Embryonic facial prominence (tissue), 1 donor: ENCODE results near the gene PRKAG2.
"Not testable (repeated sequence)": the region's sequence is repeated elsewhere in the genome, so short reads cannot be mapped to it uniquely, and the experiment has no call there.

ENCODE experiments used
- DNase-seq: peaks from one replicate; pipeline ENCODE4 v3.0.0-alpha.2; 2016; ENCODE audit errors: extremely low spot score

The PRKAG2 gene

DNA sequence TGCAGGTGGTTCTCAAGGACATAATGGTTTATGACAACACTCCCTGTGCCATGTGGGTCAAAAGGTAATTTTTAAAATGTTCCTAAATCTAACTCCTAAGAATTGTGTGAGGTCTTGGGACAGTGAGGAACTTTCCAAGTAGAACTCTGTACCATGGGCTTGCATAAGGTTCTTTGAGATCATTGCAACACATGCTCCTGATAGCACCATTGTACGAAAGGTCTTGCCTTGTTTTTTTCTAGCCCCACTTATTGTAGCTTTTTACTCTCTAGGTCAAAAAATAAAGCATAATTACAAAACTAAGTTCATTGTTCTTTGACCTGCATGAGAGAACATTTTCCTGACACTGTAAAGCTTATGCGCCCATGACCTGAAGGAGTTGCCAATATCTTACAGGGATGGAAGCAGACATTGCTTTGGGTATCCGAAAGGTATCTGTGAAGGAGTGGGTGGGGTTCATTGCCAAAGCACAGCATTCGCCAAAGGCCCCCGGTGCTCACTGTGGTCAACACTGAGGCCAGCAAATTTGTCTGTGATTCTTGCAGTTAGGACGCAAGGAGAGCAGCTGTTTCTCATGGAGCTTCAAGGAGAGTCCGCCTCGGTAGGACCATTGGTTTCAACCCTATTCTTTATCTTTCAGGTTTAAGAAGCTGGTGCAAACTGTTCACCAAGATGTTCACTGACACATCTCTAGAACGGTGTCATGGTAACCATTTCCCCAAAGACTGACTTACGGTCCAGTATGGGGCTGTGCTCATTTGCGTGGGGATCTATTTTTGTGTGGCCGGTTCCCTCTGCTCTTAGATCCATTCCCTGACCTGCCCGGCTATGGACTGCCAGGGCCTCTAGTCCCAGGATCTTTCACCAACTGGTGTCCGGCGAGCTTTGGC, 7.6 kb upstream of the PRKAG2 start:
- no peak for DNase-seq

DNA sequence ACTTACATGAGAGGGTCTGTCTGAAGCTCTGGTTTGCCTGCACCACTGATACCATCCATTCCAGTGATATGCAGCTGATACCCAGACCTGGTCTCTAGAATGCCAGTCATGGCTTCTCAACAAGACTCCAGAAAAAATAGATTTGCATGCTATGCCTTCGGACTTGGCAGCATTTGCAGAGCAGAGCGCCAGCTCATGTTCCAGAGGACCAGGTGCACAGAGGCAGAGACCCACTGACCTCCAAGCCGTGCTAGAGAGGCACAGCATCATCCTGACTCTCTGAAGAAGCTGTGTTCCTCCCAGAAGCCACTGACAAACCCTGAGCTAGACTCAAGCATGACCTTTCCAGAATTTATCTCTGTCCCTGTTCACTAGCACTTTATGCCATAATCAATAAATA, 6.9 kb upstream of the PRKAG2 start:
- no peak for DNase-seq

DNA sequence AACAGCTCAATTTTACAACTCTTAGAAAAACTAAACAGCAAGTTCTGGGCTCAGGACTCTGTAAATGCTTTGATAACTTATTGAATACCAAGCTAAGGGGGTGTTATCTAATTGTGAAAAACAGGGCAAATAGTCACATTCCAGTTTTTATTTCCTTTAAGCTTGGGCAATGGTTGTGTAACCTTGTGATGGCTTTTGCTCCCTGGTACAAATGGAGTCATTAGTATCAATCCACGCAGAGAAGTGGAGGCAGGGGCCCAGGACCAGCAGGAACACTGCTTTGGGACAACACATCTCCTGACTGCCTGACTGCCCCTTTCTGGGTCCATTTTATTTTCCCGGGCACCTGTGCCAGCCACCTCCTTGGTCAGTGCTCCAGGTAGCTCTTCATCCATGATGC, 5.8 kb upstream of the PRKAG2 start:
- DNase-seq, result no peak

DNA sequence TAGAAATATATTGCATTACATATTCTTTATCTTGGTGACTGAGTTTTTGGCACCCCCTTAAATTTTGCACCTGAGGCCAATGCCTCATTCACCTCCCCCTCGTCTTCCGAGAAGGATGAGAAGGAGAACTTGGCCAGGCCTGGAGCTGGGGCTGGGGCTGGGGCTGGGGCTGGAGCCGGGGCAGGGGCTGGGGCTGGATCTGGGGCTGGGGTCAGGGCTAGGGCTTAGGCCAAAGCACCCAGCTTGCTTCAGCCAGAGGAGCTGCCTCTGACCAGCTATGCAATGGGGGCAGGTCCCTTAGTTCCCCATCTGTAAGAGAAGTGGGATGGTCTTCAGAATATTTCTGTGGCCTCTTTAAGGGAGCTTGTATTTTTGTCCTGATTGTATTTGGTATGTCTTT, 3.8 kb upstream of the PRKAG2 start:
- no peak for DNase-seq

DNA sequence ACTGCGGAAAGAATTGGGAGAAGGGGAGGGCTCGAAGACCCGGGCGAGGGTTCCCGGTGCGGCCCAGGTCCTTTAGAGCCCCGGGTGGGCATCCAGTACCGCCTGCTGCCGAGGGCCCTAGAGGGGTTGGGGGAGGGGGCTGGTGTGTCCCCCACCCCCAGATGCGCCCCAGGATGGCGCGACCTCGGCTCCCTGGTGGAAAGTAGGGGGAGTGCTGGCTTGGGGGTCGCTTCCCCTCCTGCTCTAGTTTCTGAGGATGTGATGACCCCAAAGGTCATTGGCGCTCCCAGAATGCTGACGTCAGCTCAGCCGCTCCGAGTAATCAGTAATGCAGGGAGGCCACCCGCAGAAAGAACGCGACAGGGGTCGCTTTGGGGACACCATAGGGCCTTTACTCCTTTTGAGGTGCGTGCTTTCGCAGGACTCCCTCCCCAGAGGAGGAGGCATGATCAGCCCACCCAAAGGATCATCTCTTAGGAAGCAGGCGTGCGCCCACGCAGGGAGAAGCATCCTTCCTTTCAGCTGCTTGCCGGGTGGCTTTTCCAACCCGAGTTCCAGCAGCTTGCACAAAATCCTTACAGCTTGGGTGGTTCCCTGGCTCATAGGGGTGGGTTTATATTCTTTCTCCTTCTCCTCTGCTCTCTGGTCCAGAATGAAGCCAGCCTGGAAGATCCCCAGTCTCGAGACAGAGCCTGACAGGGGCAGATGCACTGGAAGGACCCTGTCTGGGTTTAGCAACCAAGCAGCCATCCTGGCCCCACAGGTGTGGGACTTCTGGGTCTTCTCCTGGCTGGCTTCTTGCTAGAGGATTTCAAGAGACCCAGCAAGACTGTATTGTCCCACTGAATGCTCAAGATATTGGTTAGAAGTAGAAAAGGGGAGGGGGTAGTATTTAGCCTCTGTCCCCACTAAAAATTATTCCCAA, 1.3 kb upstream of the PRKAG2 start:
- no peak for DNase-seq

DNA sequence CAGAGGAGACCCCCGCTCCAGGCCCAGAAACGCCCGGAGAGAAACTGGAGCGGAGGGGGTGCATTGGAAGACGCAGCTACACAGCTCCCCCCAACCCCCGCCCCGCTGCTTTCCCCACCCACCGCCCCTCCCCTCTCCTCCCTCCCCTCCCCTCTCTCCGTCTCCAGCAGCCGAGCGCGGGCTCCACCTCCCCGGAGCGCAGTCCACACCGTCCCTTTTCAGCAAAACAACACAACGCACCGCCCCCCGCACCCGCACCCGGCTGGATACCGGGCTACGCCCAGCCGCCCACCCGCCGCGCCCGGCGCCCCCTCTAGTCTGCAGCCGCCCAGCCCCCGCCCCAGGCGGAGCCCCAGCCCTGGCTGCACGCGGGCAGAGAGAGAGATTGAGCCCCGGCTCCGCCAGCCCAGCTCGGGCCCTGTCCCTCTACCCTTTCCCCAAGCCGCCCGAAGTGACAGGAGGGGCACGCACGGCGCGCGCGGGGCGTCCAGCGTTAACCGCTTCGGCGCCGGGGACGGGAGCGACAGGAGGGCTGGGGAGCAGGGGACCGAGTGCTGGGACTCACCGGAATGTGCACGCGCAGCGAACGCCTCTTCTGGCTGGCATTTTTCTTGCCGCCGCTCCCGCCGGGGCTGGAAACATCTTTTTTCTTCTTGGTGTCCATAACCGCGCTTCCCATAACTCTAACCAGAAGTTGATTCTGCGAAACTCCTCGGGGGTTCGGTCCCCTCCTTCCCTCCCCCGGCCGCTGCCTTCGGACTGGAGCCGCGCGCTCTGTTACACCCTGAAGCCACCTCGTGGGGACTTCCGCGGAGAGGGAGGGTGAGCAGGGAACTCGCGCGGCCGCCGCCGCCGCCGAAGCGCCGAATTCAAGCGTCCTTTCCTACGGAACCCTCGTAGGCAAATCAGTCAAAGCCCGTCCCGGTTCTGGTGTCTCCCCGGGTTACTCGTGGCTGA, 695 bp downstream of the PRKAG2 start:
- DNase-seq, result peak; percentile 53

DNA sequence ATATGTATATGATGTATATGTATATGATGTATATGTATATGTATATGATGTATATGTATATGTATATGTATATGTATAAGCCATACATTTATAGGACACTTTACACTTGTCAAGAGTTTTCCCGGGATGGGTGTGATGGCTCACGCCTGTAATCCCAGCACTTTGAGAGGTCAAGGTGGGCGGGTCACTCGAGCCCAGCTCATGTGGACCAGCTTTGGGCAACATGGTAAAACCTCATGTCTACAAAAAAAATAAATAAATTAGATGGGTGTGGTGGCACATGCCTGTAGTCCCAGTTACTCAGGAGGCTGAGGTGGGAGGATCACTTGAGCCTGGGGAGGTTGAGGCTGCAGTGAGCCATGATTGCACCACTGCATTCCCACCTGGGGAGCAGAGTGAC, 2.4 kb downstream of the PRKAG2 start:
- DNase-seq, result not testable (repeated sequence)

DNA sequence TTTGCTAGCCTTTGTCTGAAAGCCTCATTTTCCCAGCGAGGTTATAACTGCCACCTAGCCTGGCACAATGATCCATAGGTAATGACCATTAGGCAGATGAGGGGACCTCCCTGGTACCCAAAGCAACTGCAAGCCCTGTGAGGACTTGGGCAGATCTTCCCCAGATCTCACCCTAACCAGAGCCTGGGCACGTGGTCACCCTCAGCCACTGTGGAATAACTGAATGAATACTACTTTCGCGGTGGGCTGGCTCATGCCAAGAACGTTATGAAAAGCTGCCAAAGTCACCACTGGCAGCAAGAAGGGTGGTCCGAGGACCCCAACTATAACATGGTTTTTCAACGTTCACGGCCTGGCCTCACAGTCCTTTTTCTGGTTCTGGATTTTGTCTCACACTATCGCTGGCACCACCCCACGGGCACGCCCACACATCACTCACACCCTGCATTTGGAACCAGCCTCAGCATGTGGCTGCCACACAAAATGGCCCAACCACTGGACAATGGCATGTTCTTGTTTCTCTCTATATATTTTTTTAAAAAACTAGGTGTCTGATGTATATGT, 3.4 kb downstream of the PRKAG2 start:
- DNase-seq, result no peak

DNA sequence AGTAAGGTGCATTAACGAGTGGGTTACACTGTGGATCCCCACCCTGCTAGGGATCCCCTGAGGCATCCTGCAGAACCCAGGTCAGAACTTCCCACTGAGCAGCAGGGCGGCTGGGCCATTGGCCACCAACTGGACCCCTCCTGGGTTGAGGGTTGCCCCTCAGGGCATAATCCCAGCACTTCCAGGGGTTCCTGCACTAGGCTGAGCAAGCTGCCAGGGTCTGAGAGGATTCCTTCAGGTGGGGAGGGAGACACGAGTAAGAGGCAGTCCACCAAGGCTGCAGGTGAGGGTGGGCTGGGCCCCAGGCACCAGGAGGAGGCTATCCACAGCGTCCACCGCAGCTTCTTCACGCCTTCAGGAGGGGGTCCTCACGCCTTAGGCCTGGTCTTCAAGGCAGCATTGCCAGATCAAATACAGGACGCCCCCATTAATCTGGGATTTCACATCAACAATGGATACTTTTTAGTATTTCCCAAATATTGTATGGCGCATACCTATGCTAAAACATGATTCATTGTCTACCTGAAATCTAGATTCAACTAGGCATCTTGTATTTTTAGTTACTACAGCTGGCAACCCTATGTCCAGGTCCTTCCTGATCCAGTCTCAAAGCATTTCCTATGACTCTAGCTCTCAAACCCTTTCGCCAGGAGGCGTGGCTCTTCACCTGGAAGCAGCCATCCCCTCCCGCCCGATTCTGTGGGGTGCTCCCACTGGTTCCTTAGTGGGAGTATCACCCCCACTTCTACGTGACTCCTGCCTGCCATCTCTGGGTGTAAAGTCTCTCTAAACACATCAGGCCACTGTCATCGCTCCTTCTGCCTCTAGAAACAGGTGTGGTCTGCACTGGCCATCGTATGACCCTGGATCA, 4.1 kb downstream of the PRKAG2 start:
- no peak for DNase-seq

DNA sequence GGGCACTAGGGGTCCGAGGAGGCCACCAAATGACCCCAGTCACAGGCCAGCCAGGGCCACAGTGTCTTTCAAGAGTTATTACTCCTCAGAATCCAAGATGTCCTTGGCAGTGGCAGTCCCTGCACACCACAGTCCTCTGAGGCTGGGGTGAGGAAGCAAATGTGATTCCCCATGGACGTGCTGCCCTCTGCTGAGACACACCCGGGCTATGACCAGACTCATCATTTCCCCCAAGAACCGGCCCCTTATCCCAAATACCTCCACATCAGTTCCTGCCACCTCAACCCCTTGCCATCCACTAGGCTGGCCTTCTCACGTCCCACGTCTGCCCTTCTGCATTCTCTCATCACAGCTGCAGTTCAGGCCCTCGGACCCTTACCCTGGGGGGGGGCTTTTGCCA, 5.0 kb downstream of the PRKAG2 start:
- no peak for DNase-seq

DNA sequence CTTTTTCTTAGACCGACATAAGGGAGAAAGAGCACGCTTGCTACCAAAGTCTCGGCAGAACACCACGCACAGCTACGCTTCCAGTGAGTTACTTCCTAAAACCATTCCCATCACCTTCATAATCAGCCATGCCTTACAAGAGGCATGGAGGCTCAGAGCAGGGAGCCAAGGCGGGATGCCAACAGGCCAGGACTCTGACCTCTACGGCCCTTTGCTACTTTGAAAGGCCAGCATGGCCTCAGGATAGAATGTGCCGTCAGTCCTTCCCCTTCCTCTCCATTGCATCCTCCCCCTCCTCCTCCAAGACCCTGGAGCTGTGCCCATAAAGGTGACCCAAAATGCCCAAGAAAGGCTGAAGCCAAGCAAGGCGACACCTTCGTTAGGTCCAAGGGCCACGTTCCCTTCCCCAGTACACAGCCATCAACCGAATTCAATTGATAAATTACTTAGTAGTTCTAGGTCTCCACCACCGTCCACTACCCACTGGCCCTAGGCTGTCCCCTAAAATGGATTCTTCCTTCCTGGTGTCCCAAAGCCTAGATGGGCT, 5.7 kb downstream of the PRKAG2 start:
- no peak for DNase-seq

DNA sequence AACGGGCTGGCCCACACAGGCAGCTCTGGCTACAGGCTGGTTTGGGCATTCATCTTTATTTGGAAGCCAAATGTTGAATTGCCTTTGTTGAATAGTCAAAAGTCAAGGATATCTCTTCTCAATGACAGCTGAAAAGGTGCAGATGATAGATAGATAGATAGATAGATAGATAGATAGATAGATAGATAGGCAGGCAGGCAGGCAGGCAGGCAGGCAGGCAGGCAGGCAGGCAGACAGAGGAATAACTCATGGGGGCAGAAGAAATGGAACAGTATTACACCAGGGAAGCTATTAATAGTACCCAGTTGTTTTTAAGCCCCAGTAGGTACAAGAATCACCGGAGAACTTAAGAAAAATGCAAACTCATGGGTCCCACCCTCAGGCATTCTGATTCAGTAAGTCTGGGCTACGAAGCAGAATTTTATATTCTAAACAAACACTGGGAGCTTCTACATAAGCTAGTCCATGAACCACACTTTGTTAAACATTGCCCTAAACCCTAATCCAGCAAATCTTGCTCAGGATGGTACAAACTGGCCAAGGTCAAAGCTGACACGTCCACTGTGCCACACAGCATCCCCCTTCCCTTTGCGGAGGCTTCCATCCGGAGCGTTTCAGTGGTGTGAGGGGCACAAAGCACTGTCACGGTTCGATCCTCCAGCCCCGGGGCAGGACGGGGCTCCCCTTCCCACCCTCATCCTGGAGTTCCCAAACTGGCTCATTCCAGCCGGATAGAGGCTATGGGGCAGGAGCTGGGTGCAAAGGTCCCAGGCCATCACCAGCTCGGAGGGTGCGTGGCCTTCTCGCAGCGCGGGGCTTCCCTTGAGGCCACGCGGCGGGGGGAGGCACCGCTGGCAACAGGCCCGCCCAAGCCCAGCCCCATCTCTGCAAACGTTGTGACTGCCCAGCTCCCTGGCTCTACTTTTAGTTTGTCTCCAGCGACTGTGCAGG, 6.7 kb downstream of the PRKAG2 start:
- no peak for DNase-seq

DNA sequence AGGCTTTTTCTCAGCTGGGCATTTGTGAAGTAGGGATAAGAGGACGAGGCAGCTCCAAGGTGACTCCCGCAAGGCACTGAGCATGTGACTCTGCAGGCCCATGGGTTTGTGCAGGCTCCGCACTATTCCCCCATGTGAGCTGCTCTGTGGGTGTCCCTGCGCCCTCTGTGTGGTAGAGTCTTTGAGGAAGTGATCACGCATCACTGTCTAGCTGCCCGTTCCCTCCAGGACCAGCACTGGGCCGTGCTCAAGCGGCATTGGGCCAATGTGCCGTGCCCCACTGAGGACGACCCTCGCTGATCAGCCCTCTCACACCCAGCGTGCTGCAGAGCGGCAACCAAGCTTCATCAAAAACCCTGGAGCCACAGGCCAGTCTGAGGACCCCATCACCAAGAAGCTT, 7.5 kb downstream of the PRKAG2 start:
- no peak for DNase-seq

DNA sequence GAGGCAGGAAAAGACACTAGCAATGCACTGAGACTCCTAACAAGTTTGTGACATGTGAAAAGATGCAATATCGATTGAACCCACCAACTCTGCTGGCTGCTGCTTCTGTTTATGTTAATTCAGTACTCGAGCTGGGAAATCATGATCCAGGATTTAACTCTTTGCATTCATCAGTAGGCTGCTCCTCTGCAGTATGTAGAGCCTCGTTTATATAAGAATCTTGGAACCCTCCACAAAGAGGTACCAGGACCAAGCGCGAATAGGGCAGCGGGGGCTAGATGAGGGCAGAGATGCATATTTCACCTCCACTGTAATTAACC, 7.8 kb downstream of the PRKAG2 start:
- no peak for DNase-seq

DNA sequence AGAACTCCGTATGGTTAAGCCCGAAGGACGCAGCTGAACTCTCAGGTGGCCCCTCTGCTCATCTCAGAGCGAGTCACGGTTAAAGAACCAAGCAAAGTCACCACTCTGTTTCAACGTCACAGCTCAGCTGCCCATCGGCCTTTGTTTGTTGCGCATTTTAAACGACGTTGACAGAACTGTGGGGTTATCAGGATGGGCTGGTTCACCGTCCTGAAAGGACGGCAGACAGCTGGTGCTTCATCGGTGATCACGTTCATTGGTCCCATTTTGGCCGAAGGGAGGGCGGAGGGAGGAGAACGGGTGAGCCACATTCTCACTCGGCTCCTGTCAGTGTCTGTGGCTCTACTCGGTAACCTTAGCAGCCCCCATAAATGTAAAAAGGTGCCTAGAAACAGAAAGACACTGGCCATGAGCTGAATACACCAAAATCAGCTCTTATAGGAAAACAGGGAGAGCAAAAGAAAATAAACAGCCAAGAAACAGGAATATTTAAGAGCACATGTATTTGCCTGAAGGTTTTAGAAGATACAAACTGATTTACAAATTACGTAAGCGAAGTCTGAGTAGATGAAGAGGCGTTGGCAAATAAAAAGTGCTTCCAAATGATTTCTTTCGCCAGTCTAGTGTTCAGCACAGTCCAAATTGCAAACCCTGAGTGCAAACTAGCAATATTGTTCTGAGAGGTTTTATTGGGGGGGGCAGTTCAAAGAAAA, 8.4 kb downstream of the PRKAG2 start:
- no peak for DNase-seq

DNA sequence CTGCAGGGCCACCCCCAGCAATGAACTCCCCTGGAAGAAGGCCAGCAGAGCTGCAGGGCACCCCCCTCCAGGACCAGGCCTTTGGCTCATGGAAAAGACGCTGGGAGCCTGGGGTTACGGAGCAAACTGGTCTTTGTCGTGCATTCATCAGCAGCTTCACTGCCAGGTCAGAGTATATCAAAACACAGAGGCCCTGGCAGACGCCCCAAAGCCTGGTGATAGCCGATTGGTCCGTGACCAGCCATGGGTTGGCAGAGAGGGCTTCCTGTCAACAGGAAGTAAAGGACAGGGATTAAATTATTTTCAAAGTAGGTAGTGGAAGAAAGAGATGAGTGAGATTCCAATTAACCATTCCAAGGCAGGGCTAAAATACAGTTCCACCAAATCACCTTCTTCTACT, 9.0 kb downstream of the PRKAG2 start:
- DNase-seq, result no peak

DNA sequence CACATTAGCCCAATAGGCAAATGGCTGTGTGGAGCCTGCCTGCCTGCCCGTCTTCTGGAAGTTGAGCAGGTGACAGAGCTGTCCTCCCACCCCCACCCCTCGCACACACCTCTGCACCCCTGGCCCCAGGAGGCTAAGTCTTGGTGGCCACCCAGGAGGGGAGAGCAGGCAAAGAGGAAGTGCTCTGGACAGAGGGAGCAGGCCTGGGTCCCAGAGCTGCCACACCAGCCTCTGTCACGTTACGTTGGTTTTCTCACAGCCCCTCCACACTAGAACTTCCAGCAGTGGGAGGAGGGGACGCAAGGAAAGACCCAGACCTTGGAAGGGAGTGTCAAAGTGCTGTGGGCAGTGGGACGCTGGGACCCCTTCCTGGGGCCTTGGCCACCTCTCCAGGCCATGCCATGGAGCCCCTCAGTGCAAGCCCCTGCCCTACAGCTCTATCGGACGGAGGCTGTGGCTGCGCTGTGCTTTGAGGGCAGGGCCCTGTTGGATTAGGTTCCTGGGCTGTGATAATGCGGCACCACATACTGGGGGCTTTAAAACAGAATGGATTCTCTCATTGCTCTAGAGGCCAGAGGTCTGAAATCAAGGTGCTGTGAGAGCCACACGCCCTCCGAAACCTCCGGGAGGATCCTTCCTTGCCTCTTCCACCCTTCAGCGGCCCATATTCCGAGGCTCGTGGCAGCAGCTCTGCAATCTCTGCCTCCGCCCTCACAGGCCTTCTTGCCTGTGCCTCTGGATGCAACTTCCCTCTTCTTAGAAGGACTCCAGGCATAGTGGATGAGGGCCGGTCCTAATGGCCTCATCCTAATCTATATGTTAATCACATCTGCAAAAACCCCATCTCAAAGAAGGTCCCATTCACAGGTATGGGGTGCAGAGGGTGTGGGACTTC, 9.9 kb downstream of the PRKAG2 start:
- no peak for DNase-seq
